ENCODE data around the gene RCAN1. TPM values are rescaled to one million over a fixed set of nuclear protein-coding genes. Genes with fewer than 3 reads are reported as not detected.
"Not testable (repeated sequence)": the region's sequence is repeated elsewhere in the genome, so short reads cannot be mapped to it uniquely, and the experiment has no call there.

Gene RCAN1
- polyA plus RNA-seq, 1 donor, result 41.1 TPM

- no CpG with 5 or more reads among the region's 5 CpGs for WGBS (ENCODE audit: insufficient coverage, low lambda C conversion rate)
- no peak overlapping the region for H3K27ac ChIP-seq (ENCODE audit: low read length)
- no peaks in the 10 kb centered on the region for H3K9me3 ChIP-seq (ENCODE audit: control insufficient read depth, low read depth, low read length)
- no peak for DNase-seq
- H3K4me3 ChIP-seq (ENCODE audit: low read length), result no peak overlapping the region
- H3K36me3 ChIP-seq (ENCODE audit: control insufficient read depth, insufficient read depth, low read length), result no peaks in the 10 kb centered on the region
- peaks cover 5% of the 10 kb centered on the region for H3K4me1 ChIP-seq (ENCODE audit: control insufficient read depth, insufficient read depth, low read length)
- no peaks in the 10 kb centered on the region for H3K27me3 ChIP-seq (ENCODE audit: control insufficient read depth, insufficient read depth, low read length)
Observed at GRCh38 chr21:34557261-34557660, 57.7 kb downstream of the RCAN1 start.

- H3K27ac ChIP-seq (ENCODE audit: low read length); H3K4me3 ChIP-seq (ENCODE audit: low read length); H3K27me3 ChIP-seq (ENCODE audit: control insufficient read depth, insufficient read depth, low read length); DNase-seq; H3K36me3 ChIP-seq (ENCODE audit: control insufficient read depth, insufficient read depth, low read length); H3K9me3 ChIP-seq (ENCODE audit: control insufficient read depth, low read depth, low read length): not testable (repeated sequence)
- peaks cover 12% of the 10 kb centered on the region for H3K4me1 ChIP-seq (ENCODE audit: control insufficient read depth, insufficient read depth, low read length)
- 100% methylated on average over 1 of the region's 2 CpGs for WGBS (ENCODE audit: insufficient coverage, low lambda C conversion rate)
Observed at GRCh38 chr21:34554670-34555069, 60.2 kb downstream of the RCAN1 start.

- DNase-seq, result no peak
- no peaks in the 10 kb centered on the region for H3K36me3 ChIP-seq (ENCODE audit: control insufficient read depth, insufficient read depth, low read length)
- H3K9me3 ChIP-seq (ENCODE audit: control insufficient read depth, low read depth, low read length), result no peaks in the 10 kb centered on the region
- WGBS (ENCODE audit: insufficient coverage, low lambda C conversion rate), result no CpG with 5 or more reads among the region's 4 CpGs
- H3K4me1 ChIP-seq (ENCODE audit: control insufficient read depth, insufficient read depth, low read length), result peaks cover 12% of the 10 kb centered on the region
- no peak overlapping the region for H3K27ac ChIP-seq (ENCODE audit: low read length)
- H3K4me3 ChIP-seq (ENCODE audit: low read length), result no peak overlapping the region
- no peaks in the 10 kb centered on the region for H3K27me3 ChIP-seq (ENCODE audit: control insufficient read depth, insufficient read depth, low read length)
Observed at GRCh38 chr21:34554227-34554626, 60.7 kb downstream of the RCAN1 start.

DNA sequence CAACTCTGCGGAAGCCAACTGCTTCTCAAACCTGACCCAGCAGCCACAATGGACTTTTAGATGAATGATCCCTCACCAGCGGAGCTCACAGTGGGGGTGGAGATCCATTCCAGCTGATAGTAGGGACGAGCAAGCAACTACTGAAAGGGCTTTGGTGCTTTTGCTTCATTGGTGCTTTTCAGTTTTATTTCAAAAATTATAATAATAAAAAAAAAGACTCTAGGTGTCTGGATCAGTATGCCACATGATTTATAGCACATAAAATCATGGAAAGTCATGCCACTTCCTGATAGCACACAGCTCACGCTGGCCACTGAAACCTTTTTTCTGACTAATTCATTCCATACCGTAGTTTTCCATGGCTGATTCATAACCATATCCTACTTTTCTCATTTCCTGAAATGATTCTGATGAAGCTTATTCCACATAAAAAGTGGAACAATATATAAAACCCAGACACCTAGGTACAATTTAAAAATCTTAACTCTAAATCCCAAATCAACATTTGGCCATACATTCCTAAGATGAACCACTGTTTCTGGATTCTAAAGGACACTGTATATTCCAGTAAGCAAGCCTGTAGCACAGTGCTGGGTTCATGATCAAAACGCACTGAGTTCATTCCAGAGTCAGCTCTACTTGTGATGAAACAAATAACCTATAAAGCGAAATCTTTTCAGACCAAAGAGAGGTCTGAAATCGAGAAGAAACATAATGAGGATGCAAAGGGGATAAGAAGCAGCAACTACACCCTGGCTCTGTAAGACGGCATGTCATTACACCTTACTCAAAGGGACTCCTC lies 61.6 kb downstream of the RCAN1 start:
- Histone ChIP-seq H3K4me1 (ENCODE audit: control insufficient read depth, insufficient read depth, low read length) (peaks cover 12% of the 10 kb centered on the region), H3K4me3 (ENCODE audit: low read length) (peak overlapping the region; percentile 5), H3K27me3 (ENCODE audit: control insufficient read depth, insufficient read depth, low read length) (no peaks in the 10 kb centered on the region), H3K9me3 (ENCODE audit: control insufficient read depth, low read depth, low read length) (no peaks in the 10 kb centered on the region), H3K36me3 (ENCODE audit: control insufficient read depth, insufficient read depth, low read length) (no peaks in the 10 kb centered on the region), H3K27ac (ENCODE audit: low read length) (peak overlapping the region; percentile 75)
- 80% methylated on average over 2 of the region's 9 CpGs for WGBS (ENCODE audit: insufficient coverage, low lambda C conversion rate)
- no peak for DNase-seq

- peak in 1 of 2 donors; percentile 47 for DNase-seq
- Histone ChIP-seq H3K27me3 (ENCODE audit: control insufficient read depth, insufficient read depth, low read length) (no peaks in the 10 kb centered on the region), H3K4me3 (ENCODE audit: low read length) (peak overlapping the region; percentile 5), H3K36me3 (ENCODE audit: control insufficient read depth, insufficient read depth, low read length) (no peaks in the 10 kb centered on the region), H3K9me3 (ENCODE audit: control insufficient read depth, low read depth, low read length) (no peaks in the 10 kb centered on the region), H3K4me1 (ENCODE audit: control insufficient read depth, insufficient read depth, low read length) (peaks cover 12% of the 10 kb centered on the region), H3K27ac (ENCODE audit: low read length) (peak overlapping the region; percentile 75)
- 20% methylated on average over 1 of the region's 7 CpGs for WGBS (ENCODE audit: insufficient coverage, low lambda C conversion rate)
Observed at GRCh38 chr21:34552360-34553098, 62.4 kb downstream of the RCAN1 start.

GRCh38 chr21:34550182-34550799 lies 64.6 kb downstream of the RCAN1 start:
- WGBS (ENCODE audit: insufficient coverage, low lambda C conversion rate), result 100% methylated on average over 1 of the region's 2 CpGs
- Histone ChIP-seq H3K36me3 (ENCODE audit: control insufficient read depth, insufficient read depth, low read length) (no peaks in the 10 kb centered on the region), H3K4me3 (ENCODE audit: low read length) (no peak overlapping the region), H3K27ac (ENCODE audit: low read length) (no peak overlapping the region), H3K4me1 (ENCODE audit: control insufficient read depth, insufficient read depth, low read length) (peaks cover 18% of the 10 kb centered on the region), H3K27me3 (ENCODE audit: control insufficient read depth, insufficient read depth, low read length) (no peaks in the 10 kb centered on the region), H3K9me3 (ENCODE audit: control insufficient read depth, low read depth, low read length) (no peaks in the 10 kb centered on the region)
- DNase-seq, result no peak

GRCh38 chr21:34548781-34549376 lies 66.0 kb downstream of the RCAN1 start:
- Histone ChIP-seq H3K27me3 (ENCODE audit: control insufficient read depth, insufficient read depth, low read length) (no peaks in the 10 kb centered on the region), H3K27ac (ENCODE audit: low read length) (no peak overlapping the region), H3K4me3 (ENCODE audit: low read length) (no peak overlapping the region), H3K36me3 (ENCODE audit: control insufficient read depth, insufficient read depth, low read length) (no peaks in the 10 kb centered on the region), H3K4me1 (ENCODE audit: control insufficient read depth, insufficient read depth, low read length) (peaks cover 25% of the 10 kb centered on the region), H3K9me3 (ENCODE audit: control insufficient read depth, low read depth, low read length) (no peaks in the 10 kb centered on the region)
- WGBS (ENCODE audit: insufficient coverage, low lambda C conversion rate), result no CpG with 5 or more reads among the region's 11 CpGs
- no peak for DNase-seq

DNA sequence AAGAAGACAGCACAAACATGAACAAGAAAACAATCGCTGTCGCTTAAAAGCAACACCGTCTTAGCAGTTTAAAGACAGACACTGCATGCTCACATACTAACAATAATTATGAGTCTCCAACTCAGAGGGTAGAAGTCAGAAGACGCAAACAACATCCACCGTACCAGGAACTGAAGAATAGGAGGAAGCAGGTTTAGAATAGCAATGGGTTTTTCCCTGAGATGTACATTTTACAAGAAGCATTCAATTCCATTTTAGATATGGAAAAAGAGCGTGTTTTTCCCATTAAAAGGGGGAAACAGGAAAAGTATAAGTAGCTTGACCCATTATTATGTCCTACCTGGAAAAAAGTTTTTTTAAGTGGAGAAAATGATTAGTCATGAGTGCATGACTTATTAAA lies 68.4 kb downstream of the RCAN1 start:
- no peaks in the 10 kb centered on the region for H3K36me3 ChIP-seq (ENCODE audit: control insufficient read depth, insufficient read depth, low read length)
- WGBS (ENCODE audit: insufficient coverage, low lambda C conversion rate), result 80% methylated on average over 1 of the region's 6 CpGs
- no peak overlapping the region for H3K4me3 ChIP-seq (ENCODE audit: low read length)
- no peaks in the 10 kb centered on the region for H3K27me3 ChIP-seq (ENCODE audit: control insufficient read depth, insufficient read depth, low read length)
- no peak for DNase-seq
- peaks cover 17% of the 10 kb centered on the region for H3K4me1 ChIP-seq (ENCODE audit: control insufficient read depth, insufficient read depth, low read length)
- H3K9me3 ChIP-seq (ENCODE audit: control insufficient read depth, low read depth, low read length), result no peaks in the 10 kb centered on the region
- no peak overlapping the region for H3K27ac ChIP-seq (ENCODE audit: low read length)

- Histone ChIP-seq H3K36me3 (ENCODE audit: control insufficient read depth, insufficient read depth, low read length) (no peaks in the 10 kb centered on the region), H3K27me3 (ENCODE audit: control insufficient read depth, insufficient read depth, low read length) (no peaks in the 10 kb centered on the region), H3K9me3 (ENCODE audit: control insufficient read depth, low read depth, low read length) (no peaks in the 10 kb centered on the region), H3K4me3 (ENCODE audit: low read length) (no peak overlapping the region), H3K27ac (ENCODE audit: low read length) (peak overlapping the region; percentile 15), H3K4me1 (ENCODE audit: control insufficient read depth, insufficient read depth, low read length) (peaks cover 17% of the 10 kb centered on the region)
- peak in 1 of 2 donors; percentile 61 for DNase-seq
- WGBS (ENCODE audit: insufficient coverage, low lambda C conversion rate), result no CpG with 5 or more reads among the region's 10 CpGs
Observed at GRCh38 chr21:34545079-34545884, 69.6 kb downstream of the RCAN1 start.
